Heart left ventricle (tissue), 13 donors: ENCODE results near the gene OR13C5.
"Not testable (repeated sequence)": the region's sequence is repeated elsewhere in the genome, so short reads cannot be mapped to it uniquely, and the experiment has no call there.

Experiments used
- CTCF ChIP-seq, 12 donors: fragments of 200-600 bp; sonication (generic) in 4 of 12; IDR thresholded peaks; one replicate each; pipeline versions ENCODE4 v1.5.0 to v1.8.0; 2018 to 2022; ENCODE audit warnings: antibody characterized with exemption in 12 of 12, mild to moderate bottlenecking in 5 of 12
- POLR2A ChIP-seq, 2 donors: fragments of 450-650 bp; IDR thresholded peaks; one replicate each; pipeline ENCODE4 v1.6.1; 2017; ENCODE audit warnings: antibody characterized with exemption in 2 of 2, mild to moderate bottlenecking in 2 of 2, moderate library complexity in 2 of 2
- donor health status: ischemic (EF 13 %, LVEDD 7.1; RV severe dilation, severe dysfunction).
- donor health status: DM: no; HTN: yes; CAD: no.
- donor health status: DM: no; HTN: no; CAD: no.
- donor health status: ischemic (EF 25% LVEDD 6.9; RV normal size, moderate dysfunction).
- donor health status: ischemic (EF 25% LVEDD 5.7; RV mildly dilated, moderate dysfunction).
- donor health status: ischemic (EF 35%, LVEDD 5.7; RV mildly dilated, moderate dysfunction).
- donor health status: nonischemic (EF 11% LVEDD 7.7; RV severe dilation, severe dysfunction).
- donor health status: DM: yes; HTN: yes; CAD: no.
- donor health status: PGD.
- donor health status: ischemic (EF 29% LVEDD 5.4; RV normal size, mild dysfunction).
- donor health status: nonischemic (EF 23%, LVEDD 6.1; RV moderate dilation, normal function).

- TF ChIP-seq CTCF, POLR2A (IDR thresholded peaks at IDR 0.05): not testable (repeated sequence)
Measured at GRCh38 chr9:104605527-104605926, 6.3 kb upstream of the OR13C5 start, which contains the start of gene OR13C2.
